Lung (tissue), 12 donors: ENCODE data around the gene SMCO3. TPM values are rescaled to one million over a fixed set of nuclear protein-coding genes. Genes with fewer than 3 reads are reported as not detected.
"Not testable (repeated sequence)": the region's sequence is repeated elsewhere in the genome, so short reads cannot be mapped to it uniquely, and the experiment has no call there.

ENCODE experiments used
- ATAC-seq: fragments of 200-7000 bp; cut with Tn5 transposase; one replicate; pipeline ENCODE4 v1.9.1; 2020; ENCODE audit warnings: moderate number of reproducible peaks; ENCODE audit not compliant: insufficient read depth, low FRiP score
- DNase-seq, 3 donors: peaks; one replicate each; pipeline ENCODE4 v3.0.0-alpha.2; 2013 to 2017
- H3K27ac ChIP-seq, 2 donors: one replicate each; pipeline ENCODE4 v1.5.1; 2013; ENCODE audit warnings: mild to moderate bottlenecking in 2 of 2, moderate library complexity in 2 of 2, control low read depth in 1 of 2, inconsistent platforms in 1 of 2, low read depth in 1 of 2, low read length in 1 of 2
- H3K27me3 ChIP-seq, 3 donors: one replicate each; pipeline ENCODE4 v1.5.1; 2013; ENCODE audit warnings: low read length in 2 of 3; ENCODE audit not compliant: control insufficient read depth in 3 of 3, insufficient read depth in 3 of 3
- H3K36me3 ChIP-seq, 4 donors: one replicate each; pipeline ENCODE4 v1.5.1; 2013; ENCODE audit warnings: low read length in 4 of 4, mild to moderate bottlenecking in 1 of 4, moderate library complexity in 1 of 4; ENCODE audit not compliant: control insufficient read depth in 4 of 4, insufficient read depth in 4 of 4
- H3K4me1 ChIP-seq, 5 donors: one replicate each; pipeline ENCODE4 v1.5.1; 2013; ENCODE audit warnings: low read length in 5 of 5, mild to moderate bottlenecking in 2 of 5, moderate library complexity in 1 of 5; ENCODE audit not compliant: control insufficient read depth in 5 of 5, insufficient read depth in 5 of 5
- H3K4me3 ChIP-seq: one replicate; pipeline ENCODE4 v1.5.1; 2013; ENCODE audit warnings: mild to moderate bottlenecking, control low read depth, moderate library complexity
- H3K9ac ChIP-seq, 2 donors: one replicate each; pipeline ENCODE4 v1.5.1; 2013; ENCODE audit warnings: low read length in 2 of 2, control low read depth in 1 of 2; ENCODE audit not compliant: insufficient read depth in 1 of 2
- H3K9me3 ChIP-seq, 4 donors: one replicate each; pipeline ENCODE4 v1.5.1; 2013; ENCODE audit warnings: low read length in 3 of 4, mild to moderate bottlenecking in 1 of 4, moderate library complexity in 1 of 4; ENCODE audit not compliant: control insufficient read depth in 4 of 4, insufficient read depth in 3 of 4
- CTCF ChIP-seq: IDR thresholded peaks from 2 replicates; pipeline ENCODE4 v1.5.1; 2012; ENCODE audit warnings: mild to moderate bottlenecking; ENCODE audit errors: control extremely low read depth, extremely low read depth
- WGBS, 2 donors: extraction: QIAGEN DNeasy Blood & Tissue Kit; methylation state at CpG; one replicate each; pipeline ENCODE4 v1.1.7; 2013; 5-methylcytosine and 5-hydroxymethylcytosine counted together
- polyA plus RNA-seq, 2 donors: library from polyadenylated mRNA; stranded (reverse); fragments of 200-250 nt; gene quantifications; one replicate each; pipeline ENCODE4 v1.2.1, GENCODE V29; 2013
- total RNA-seq, 2 donors: library from RNA; depleted of rRNA in 1 of 2; stranded (reverse); fragments of >200 nt in 1 of 2; gene quantifications; one replicate each; pipeline ENCODE4 v1.2.1, GENCODE V29; 2014 to 2021
- donor health status: control.
- donor health status: control.
- donor health status: Bipolar disorder and iron deficiency.
- donor health status: healthy.
- donor health status: DM: yes; HTN: yes; CAD: no.

SMCO3 gene
- total and polyA plus RNA-seq, 4 donors = 0.27 to 1.3 (median 0.70) TPM

- H3K36me3 ChIP-seq = peaks cover 0 to 3% (median 0%) of the 10 kb centered on the region in 4 donors
- H3K27me3 ChIP-seq = no peaks in the 10 kb centered on the region
- TF ChIP-seq CTCF = no peak
- H3K9me3 ChIP-seq = peaks cover 0 to 5% (median 1%) of the 10 kb centered on the region in 4 donors
- H3K27ac ChIP-seq = no peak overlapping the region
- 96 to 98% methylated on average over 2 of the region's 2 CpGs for WGBS, 2 donors
- ATAC-seq = no peak
- H3K4me1 ChIP-seq = peaks cover 0 to 10% (median 0%) of the 10 kb centered on the region in 5 donors
- no peak overlapping the region for H3K4me3 ChIP-seq
- H3K9ac ChIP-seq = no peak overlapping the region
- no peak for DNase-seq
Measured at GRCh38 chr12:14765398-14765797, 48.6 kb downstream of the SMCO3 start.

DNA sequence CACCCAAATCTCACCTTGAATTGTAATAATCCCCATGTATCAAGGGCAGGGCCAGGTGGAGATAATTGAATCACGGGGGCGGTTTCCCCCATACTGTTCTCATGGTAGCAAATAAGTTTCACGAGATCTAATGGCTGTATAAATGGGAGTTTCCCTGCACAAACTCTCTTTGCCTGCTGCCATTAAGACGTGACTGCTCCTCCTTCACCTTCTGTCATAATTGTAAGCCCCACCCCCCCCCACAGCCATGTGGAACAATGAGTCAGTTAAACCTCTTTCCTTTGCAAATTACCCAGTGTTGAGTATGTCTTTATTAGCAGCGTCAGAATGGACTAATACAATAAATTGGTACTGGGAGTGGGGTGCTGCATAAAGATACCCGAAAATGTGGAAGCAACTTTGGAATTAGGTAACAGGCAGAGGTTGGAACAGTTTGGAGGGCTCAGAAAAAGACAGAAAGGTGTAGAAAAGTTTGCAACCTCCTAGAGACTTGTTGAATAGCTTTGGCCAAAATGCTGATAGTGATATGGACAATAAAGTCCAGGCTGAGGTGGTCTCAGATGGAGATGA is 54.2 kb downstream of the SMCO3 start:
- not testable (repeated sequence) for H3K27me3 ChIP-seq, H3K27ac ChIP-seq, H3K4me3 ChIP-seq, H3K36me3 ChIP-seq, H3K9me3 ChIP-seq, H3K4me1 ChIP-seq, H3K9ac ChIP-seq, ATAC-seq, DNase-seq
- WGBS, 2 donors = 82 to 96% methylated on average over 6 of the region's 6 CpGs

DNA sequence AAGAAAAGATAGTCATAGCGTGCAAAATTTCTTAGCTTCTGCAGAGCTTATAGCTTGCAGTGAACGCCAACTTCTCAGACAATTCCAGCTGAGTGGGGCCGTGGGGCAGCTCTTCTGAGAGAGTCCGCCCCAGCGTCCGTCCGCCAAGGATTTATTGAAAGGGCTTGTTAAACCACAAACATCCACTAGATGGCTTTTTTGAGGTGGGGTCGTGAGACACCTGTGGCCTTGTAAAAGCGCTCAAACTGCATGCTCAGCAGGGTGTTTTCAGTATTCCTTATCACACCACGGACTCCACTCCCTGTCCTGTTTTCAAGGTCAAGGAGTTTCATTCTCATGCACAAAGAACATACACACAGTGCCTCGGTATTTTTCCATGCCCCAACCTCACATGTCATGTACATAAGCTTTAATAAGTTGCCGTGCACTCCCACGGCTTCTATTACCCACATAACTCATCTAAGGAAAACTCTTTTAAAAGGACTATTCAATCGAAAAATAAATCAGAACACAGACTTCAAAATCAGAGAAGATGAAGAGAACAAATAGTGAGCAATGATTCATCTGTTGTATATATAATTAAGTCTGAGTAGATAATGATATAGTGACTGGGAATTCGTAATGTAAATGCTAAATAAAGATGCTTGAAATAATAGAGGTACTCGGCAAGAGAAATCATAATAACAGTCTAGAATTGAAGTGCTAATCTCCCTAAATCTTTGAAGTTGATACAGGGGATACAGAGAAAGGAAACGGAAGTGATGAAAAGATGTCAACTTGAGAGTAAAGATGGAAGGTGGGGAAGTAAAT is 57.4 kb downstream of the SMCO3 start:
- H3K4me1 ChIP-seq = peaks cover 0 to 2% (median 0%) of the 10 kb centered on the region in 5 donors
- DNase-seq = peak in 2 of 3 donors; percentile 30 to 35
- WGBS, 2 donors = 53 to 54% methylated on average over 17 of the region's 17 CpGs
- no peak for ATAC-seq
- no peaks in the 10 kb centered on the region for H3K36me3 ChIP-seq
- H3K9ac ChIP-seq = no peak overlapping the region
- H3K9me3 ChIP-seq = peaks cover 0 to 3% (median 1%) of the 10 kb centered on the region in 4 donors
- no peak for TF ChIP-seq CTCF
- no peak overlapping the region for H3K27ac ChIP-seq
- no peak overlapping the region for H3K4me3 ChIP-seq
- no peaks in the 10 kb centered on the region for H3K27me3 ChIP-seq

Other genes with a start within 250 kb of the SMCO3 start
- gene PLBD1, start 246.3 kb downstream of the SMCO3 start, total RNA-seq = 10 to 100 TPM; 21.2 to 30.5 TPM
- gene PLBD1, start 246.3 kb downstream of the SMCO3 start, polyA plus RNA-seq = 10 to 100 TPM in 1 of 2 donors, 1 to 10 TPM in 1; 9.5 to 40.9 TPM
- not detected for gene GUCY2C, start 117.6 kb downstream of the SMCO3 start, total RNA-seq
- gene GUCY2C, start 117.6 kb downstream of the SMCO3 start, polyA plus RNA-seq = under 1 TPM in 1 of 2 donors, not detected in 1; 0.02 TPM
- gene WBP11, start 10.7 kb downstream of the SMCO3 start, total RNA-seq = 10 to 100 TPM; 39.5 to 52.8 TPM
- 10 to 100 TPM; 14.8 to 21.6 TPM for gene WBP11, start 10.7 kb downstream of the SMCO3 start, polyA plus RNA-seq
- gene C12orf60, start 10.5 kb downstream of the SMCO3 start, total RNA-seq = 1 to 10 TPM in 1 of 2 donors, under 1 TPM in 1; 0.55 to 2.4 TPM
- under 1 TPM; 0.71 to 0.87 TPM for gene C12orf60, start 10.5 kb downstream of the SMCO3 start, polyA plus RNA-seq
- gene ART4, start 29.3 kb upstream of the SMCO3 start, total RNA-seq = 1 to 10 TPM; 1.1 to 3.1 TPM
- under 1 TPM; 0.76 to 0.77 TPM for gene ART4, start 29.3 kb upstream of the SMCO3 start, polyA plus RNA-seq
- 100 to 1,000 TPM; 175 to 592 TPM for gene MGP, start 71.7 kb upstream of the SMCO3 start, total RNA-seq
- 100 to 1,000 TPM; 193 to 262 TPM for gene MGP, start 71.7 kb upstream of the SMCO3 start, polyA plus RNA-seq
- 10 to 100 TPM; 13.6 to 64.6 TPM for gene ERP27, start 124.4 kb upstream of the SMCO3 start, total RNA-seq
- 1 to 10 TPM; 1.9 to 7.2 TPM for gene ERP27, start 124.4 kb upstream of the SMCO3 start, polyA plus RNA-seq
- 100 to 1,000 TPM in 1 of 2 donors, 10 to 100 TPM in 1; 66.5 to 250 TPM for gene ARHGDIB, start 147.4 kb upstream of the SMCO3 start, total RNA-seq
- 100 to 1,000 TPM; 269 to 597 TPM for gene ARHGDIB, start 147.4 kb upstream of the SMCO3 start, polyA plus RNA-seq
- gene PDE6H, start 158.9 kb upstream of the SMCO3 start, total RNA-seq = under 1 TPM in 1 of 2 donors, not detected in 1; 0.88 TPM
- gene PDE6H, start 158.9 kb upstream of the SMCO3 start, polyA plus RNA-seq = under 1 TPM in 1 of 2 donors, not detected in 1; 0.08 TPM